Stimulated activated CD4-positive, alpha-beta T cell treated with anti-CD3 and anti-CD28 coated beads, TNF-alpha, amount 100 ng/mL, for 24 hours (primary cell): ENCODE data around the gene PLXNB3.

ENCODE experiments used
- DNase-seq, 3 experiments: peaks; one replicate each; pipeline ENCODE4 v3.0.0-alpha.2; 2020; ENCODE audit warnings: low read depth in 3 of 3

Gene PLXNB3

GRCh38 chrX:153791104-153791852 lies 27.2 kb downstream of the PLXNB3 start:
- no peak for DNase-seq

GRCh38 chrX:153792368-153792767 lies 28.3 kb downstream of the PLXNB3 start:
- DNase-seq = no peak

GRCh38 chrX:153793291-153793690 lies 29.2 kb downstream of the PLXNB3 start:
- no peak for DNase-seq

GRCh38 chrX:153794018-153794896 lies 30.2 kb downstream of the PLXNB3 start, which contains the start of the genes IDH3G and SSR4:
Gene IDH3G, minus strand, starts transcription at chrX:153794375. Its CDS starts 49 bp downstream, at chrX:153794326.
Gene SSR4, plus strand, starts transcription at chrX:153794668. Its CDS starts 20 bp downstream, at chrX:153794688.
- DNase-seq = peak; percentile 80 to 89 (median 81)

- peak in 1 of 3 experiments; percentile 13 for DNase-seq
Measured at GRCh38 chrX:153794897-153795816, 31.1 kb downstream of the PLXNB3 start.

GRCh38 chrX:153797415-153798015 lies 33.5 kb downstream of the PLXNB3 start:
- DNase-seq = no peak

- DNase-seq = no peak
Measured at GRCh38 chrX:153799326-153799725, 35.3 kb downstream of the PLXNB3 start.

- no peak for DNase-seq
Measured at GRCh38 chrX:153800177-153800722, 36.2 kb downstream of the PLXNB3 start.

GRCh38 chrX:153800746-153801145 lies 36.7 kb downstream of the PLXNB3 start:
- no peak for DNase-seq

- no peak for DNase-seq
Measured at GRCh38 chrX:153801669-153802068, 37.6 kb downstream of the PLXNB3 start.

- no peak for DNase-seq
Measured at GRCh38 chrX:153802513-153803045, 38.5 kb downstream of the PLXNB3 start.

GRCh38 chrX:153803211-153804099 lies 39.4 kb downstream of the PLXNB3 start:
- DNase-seq = no peak

GRCh38 chrX:153804100-153804595 lies 40.1 kb downstream of the PLXNB3 start:
- no peak for DNase-seq

GRCh38 chrX:153804621-153805020 lies 40.6 kb downstream of the PLXNB3 start:
- DNase-seq = no peak

- DNase-seq = no peak
Measured at GRCh38 chrX:153805436-153805835, 41.4 kb downstream of the PLXNB3 start.

GRCh38 chrX:153806999-153807575 lies 43.0 kb downstream of the PLXNB3 start:
- no peak for DNase-seq

- no peak for DNase-seq
Measured at GRCh38 chrX:153807976-153808375, 43.9 kb downstream of the PLXNB3 start.

GRCh38 chrX:153812220-153812619 lies 48.2 kb downstream of the PLXNB3 start:
- DNase-seq = no peak

GRCh38 chrX:153813161-153813560 lies 49.1 kb downstream of the PLXNB3 start:
- DNase-seq = no peak
